ENCODE measurements around the gene SNED1.

- no peak for TF ChIP-seq CTCF (IDR thresholded peaks at IDR 0.05; ENCODE audit: low read length)
- no peak for TF ChIP-seq EZH2phosphoT487 (IDR thresholded peaks at IDR 0.05; ENCODE audit: low read length)
Observed at GRCh38 chr2:241038374-241039180, 40.2 kb downstream of the SNED1 start.
